Breast epithelium (tissue), 4 donors: ENCODE measurements around the gene NME4. TPM values are rescaled to one million over a fixed set of nuclear protein-coding genes. Genes with fewer than 3 reads are reported as not detected.
A peak's percentile ranks its signal among the peaks of the same experiment; 100 is the strongest.

ENCODE experiments used
- DNase-seq, 2 donors: peaks; one replicate each; pipeline ENCODE4 v3.0.0-alpha.2; 2019; ENCODE audit warnings: low spot score in 2 of 2
- H3K27ac ChIP-seq, 2 donors: fragments of 200-600 bp; sonication (generic) in 1 of 2; one replicate each; pipeline ENCODE4 v1.5.1; 2016 to 2019; ENCODE audit warnings: mild to moderate bottlenecking in 1 of 2
- H3K27me3 ChIP-seq, 2 donors: fragments of 200-600 bp; sonication (generic) in 1 of 2; one replicate each; pipeline versions ENCODE4 v1.5.1 to v1.6.0; 2017 to 2019; ENCODE audit warnings: control low read depth in 1 of 2, mild to moderate bottlenecking in 1 of 2
- H3K36me3 ChIP-seq: fragments of 200-600 bp; one replicate; pipeline ENCODE4 v1.5.1; 2019
- H3K4me1 ChIP-seq, 2 donors: fragments of 200-600 bp; sonication (generic); one replicate each; pipeline ENCODE4 v1.5.1; 2016 to 2019; ENCODE audit warnings: control low read depth in 1 of 2
- H3K4me3 ChIP-seq, 3 donors: fragments of 200-600 bp; sonication (generic); 1 replicate in 2 of 3; 2 replicates in 1 of 3; pipeline ENCODE4 v1.5.1; 2016 to 2019; ENCODE audit warnings: mild to moderate bottlenecking in 3 of 3, moderate library complexity in 2 of 3
- H3K9me3 ChIP-seq, 2 donors: fragments of 200-600 bp; sonication (generic) in 1 of 2; one replicate each; pipeline ENCODE4 v1.5.1; 2016 to 2019; ENCODE audit warnings: control low read depth in 1 of 2
- CTCF ChIP-seq, 3 donors: fragments of 450-650 bp; IDR thresholded peaks; one replicate each; pipeline ENCODE4 v1.5.1; 2016 to 2017; ENCODE audit warnings: antibody characterized with exemption in 3 of 3, mild to moderate bottlenecking in 3 of 3, moderate library complexity in 3 of 3
- POLR2A ChIP-seq: fragments of 450-650 bp; IDR thresholded peaks from one replicate; pipeline ENCODE4 v1.6.1; 2016; ENCODE audit warnings: antibody characterized with exemption, mild to moderate bottlenecking, moderate library complexity
- POLR2AphosphoS5 ChIP-seq, 3 donors: sonication (generic); formaldehyde crosslinking; IDR thresholded peaks; one replicate each; pipeline ENCODE4 v1.6.1; 2017; ENCODE audit warnings: antibody characterized with exemption in 3 of 3
- intact Hi-C: fragments of 100-400 bp; cut with DNase I; formaldehyde crosslinking; loops from one replicate; pipeline ENCODE4 v1.15.1; 2023; ENCODE audit warnings: low total_unique reads
- total RNA-seq, 3 donors: library from RNA; depleted of rRNA; stranded (reverse); fragments of >200 nt; gene quantifications; one replicate each; pipeline ENCODE4 v1.1.0, GENCODE V29; 2016

NME4 gene
- total RNA-seq, 3 donors from 2014 or later: 46.5 to 118 (median 78.0) TPM

GRCh38 chr16:369275-369865 lies 27.6 kb upstream of the NME4 start:
- no peak overlapping the region for H3K27ac ChIP-seq
- H3K4me3 ChIP-seq: peak overlapping the region; percentile 54 to 73 (median 57)
- no peak for TF ChIP-seq CTCF (IDR thresholded peaks at IDR 0.05)
- TF ChIP-seq POLR2AphosphoS5 (IDR thresholded peaks at IDR 0.05): no peak
- TF ChIP-seq POLR2A: no peak
- no peak for DNase-seq
- no peaks in the 10 kb centered on the region for H3K9me3 ChIP-seq
- peaks cover 0 to 6% of the 10 kb centered on the region in 2 donors for H3K4me1 ChIP-seq
- H3K27me3 ChIP-seq: peaks cover 0 to 4% of the 10 kb centered on the region in 2 donors
- intact Hi-C loops: no loop called here
- peaks cover 7% of the 10 kb centered on the region for H3K36me3 ChIP-seq

- TF ChIP-seq CTCF (IDR thresholded peaks at IDR 0.05): no peak
- TF ChIP-seq POLR2A: no peak
- no peak for TF ChIP-seq POLR2AphosphoS5 (IDR thresholded peaks at IDR 0.05)
- Histone ChIP-seq H3K4me3 (peak overlapping the region; percentile 54 to 73 (median 57)), H3K27ac (peak overlapping the region; percentile 19 to 58)
These were observed 27.0 kb upstream of the NME4 start for GRCh38 chr16:369866-370436.

GRCh38 chr16:370443-370842 lies 26.6 kb upstream of the NME4 start, which contains the start of gene MRPL28:
MRPL28 (minus strand) TSS chr16:370538; CDS start chr16:370218, 320 bp downstream.
- Histone ChIP-seq H3K9me3 (no peaks in the 10 kb centered on the region), H3K27me3 (no peaks in the 10 kb centered on the region), H3K4me1 (peaks cover 0 to 6% of the 10 kb centered on the region in 2 donors), H3K27ac (peak within 1 kb of the TSS; percentile 58 to 78), H3K36me3 (peaks cover 7% of the 10 kb centered on the region), H3K4me3 (peak within 1 kb of the TSS; percentile 54 to 73 (median 57))
- DNase-seq: peak; percentile 90 to 93
- intact Hi-C loops: no loop called here
- TF ChIP-seq POLR2A (no peak), POLR2AphosphoS5 (IDR thresholded peaks at IDR 0.05) (peak; percentile 29 to 45 (median 34))

More at GRCh38 chr16:369866-370436, 27.0 kb upstream of the NME4 start:
- no peak for DNase-seq
- H3K4me1 ChIP-seq: peaks cover 0 to 6% of the 10 kb centered on the region in 2 donors
- peaks cover 7% of the 10 kb centered on the region for H3K36me3 ChIP-seq
- no peaks in the 10 kb centered on the region for H3K27me3 ChIP-seq
- no peaks in the 10 kb centered on the region for H3K9me3 ChIP-seq
- intact Hi-C loops: no loop called here

GRCh38 chr16:370979-371514 lies 26.0 kb upstream of the NME4 start:
- peaks cover 7% of the 10 kb centered on the region for H3K36me3 ChIP-seq
- H3K27ac ChIP-seq: peak overlapping the region; percentile 58 to 78
- no peaks in the 10 kb centered on the region for H3K9me3 ChIP-seq
- TF ChIP-seq POLR2AphosphoS5 (IDR thresholded peaks at IDR 0.05) (no peak), CTCF (IDR thresholded peaks at IDR 0.05) (no peak), POLR2A (no peak)
- peak overlapping the region; percentile 54 to 73 (median 57) for H3K4me3 ChIP-seq
- no peaks in the 10 kb centered on the region for H3K27me3 ChIP-seq
- intact Hi-C loops: no loop called here
- peaks cover 0 to 6% of the 10 kb centered on the region in 2 donors for H3K4me1 ChIP-seq
- no peak for DNase-seq

GRCh38 chr16:371515-372301 lies 25.3 kb upstream of the NME4 start:
- no peak for DNase-seq
- H3K27me3 ChIP-seq: no peaks in the 10 kb centered on the region
- TF ChIP-seq POLR2AphosphoS5 (IDR thresholded peaks at IDR 0.05) (no peak), CTCF (IDR thresholded peaks at IDR 0.05) (no peak), POLR2A (no peak)
- no peak overlapping the region for H3K27ac ChIP-seq
- no peak overlapping the region for H3K4me3 ChIP-seq
- peaks cover 7% of the 10 kb centered on the region for H3K36me3 ChIP-seq
- H3K4me1 ChIP-seq: peaks cover 0 to 6% of the 10 kb centered on the region in 2 donors
- H3K9me3 ChIP-seq: no peaks in the 10 kb centered on the region
- intact Hi-C loops: no loop called here
